HCT116 (cell line): Measurements from ENCODE around the gene GSTM1. TPM values are rescaled to one million over a fixed set of nuclear protein-coding genes. Genes with fewer than 3 reads are reported as not detected.

Experiments
- ATAC-seq: fragments of 200-7000 bp; cut with Tn5 transposase; 2 replicates; pipeline ENCODE4 v1.9.1; 2020; ENCODE audit warnings: mild to moderate bottlenecking, moderate library complexity
- BruUV-seq: library from RNA; stranded (reverse); fragments of 400-500 nt; replicated peaks from 2 replicates; lab custom pipeline; 2021; lab: Mats Ljungman, UMichigan
- CTCF ChIA-PET: fragments of 300-600 bp; sonication (Branson Sonifier 250); formaldehyde crosslinking; loops from one replicate; lab custom pipeline; 2021; ENCODE audit warnings: antibody characterized with exemption; lab: Charles Lee
- POLR2A ChIA-PET: fragments of 300-600, 350-600 bp; sonication (Branson Sonifier 250); formaldehyde crosslinking; loops from one replicate; lab custom pipeline; 2021; ENCODE audit warnings: antibody characterized with exemption; lab: Charles Lee
- RAD21 ChIA-PET, 2 experiments: fragments of 300-600 bp; sonication (Branson Sonifier 250); formaldehyde crosslinking; loops; one replicate each; lab custom pipeline; 2023; ENCODE audit warnings: low total read pairs in 2 of 2; ENCODE audit not compliant: uncharacterized antibody in 2 of 2, unreplicated experiment in 2 of 2, low non-redundant PET in 1 of 2; lab: Charles Lee
- DNase-seq: peaks from one replicate; pipeline ENCODE4 v3.0.0-alpha.2; 2010; ENCODE audit warnings: low read depth, low spot score
- H2AFZ ChIP-seq: fragments of 200-600 bp; shearing (Covaris generic), sonication (generic); 2 replicates; pipeline ENCODE4 v1.6.1; 2017; ENCODE audit warnings: low read depth, mixed run types, mixed read lengths, antibody characterized with exemption, low read length; ENCODE audit not compliant: poor library complexity, severe bottlenecking
- H3K27ac ChIP-seq: 2 replicates; pipeline ENCODE4 v1.5.1; 2012; ENCODE audit warnings: low read depth, low read length
- H3K27me3 ChIP-seq: fragments of 200-600 bp; sonication (generic); 2 replicates; pipeline ENCODE4 v1.6.1; 2016; ENCODE audit warnings: mixed run types, low read length, mixed read lengths; ENCODE audit not compliant: insufficient read depth
- H3K36me3 ChIP-seq, 2 experiments: fragments of 200-500 bp in 1 of 2; fragments of 200-600 bp in 1 of 2; sonication (Bioruptor generic) in 1 of 2; sonication (generic) in 1 of 2; 2 replicates each; pipeline versions ENCODE4 v1.5.1 to v1.6.1; 2014 to 2016; ENCODE audit warnings: low read length in 2 of 2, inconsistent platforms in 1 of 2, mixed read lengths in 1 of 2, mixed run types in 1 of 2; ENCODE audit not compliant: insufficient read depth in 2 of 2, control insufficient read depth in 1 of 2
- H3K4me1 ChIP-seq, 2 experiments: fragments of 200-600 bp in 1 of 2; sonication (generic) in 1 of 2; 2 replicates each; pipeline versions ENCODE4 v1.5.1 to v1.6.1; 2012 to 2017; ENCODE audit warnings: low read length in 2 of 2, inconsistent platforms in 1 of 2, mild to moderate bottlenecking in 1 of 2, mixed read lengths in 1 of 2, mixed run types in 1 of 2, moderate library complexity in 1 of 2; ENCODE audit not compliant: insufficient read depth in 2 of 2, control insufficient read depth in 1 of 2
- H3K4me2 ChIP-seq: fragments of 200-600 bp; sonication (generic); 2 replicates; pipeline ENCODE4 v1.6.1; 2017; ENCODE audit warnings: mixed run types, low read length, mixed read lengths
- H3K4me3 ChIP-seq, 2 experiments: fragments of 200-600 bp in 1 of 2; sonication (generic) in 1 of 2; replicated peaks in 1 of 2; 2 replicates each; pipeline ENCODE4 v1.5.1; 2011 to 2016; ENCODE audit warnings: low read length in 2 of 2, control low read depth in 1 of 2, low read depth in 1 of 2, mild to moderate bottlenecking in 1 of 2, mixed read lengths in 1 of 2, mixed run types in 1 of 2
- H3K79me2 ChIP-seq: fragments of 200-600 bp; sonication (generic); 2 replicates; pipeline ENCODE4 v1.6.1; 2017; ENCODE audit warnings: mild to moderate bottlenecking, mixed run types, low read length, moderate library complexity, mixed read lengths; ENCODE audit not compliant: insufficient read depth
- H3K9ac ChIP-seq: fragments of 200-600 bp; sonication (generic); 2 replicates; pipeline ENCODE4 v1.6.1; 2016; ENCODE audit warnings: low read length, mixed read lengths
- H3K9me2 ChIP-seq: fragments of 200-600 bp; sonication (generic), shearing (Covaris generic); 2 replicates; pipeline ENCODE4 v1.6.1; 2017; ENCODE audit warnings: mixed run types, mild to moderate bottlenecking, moderate library complexity; ENCODE audit not compliant: insufficient read depth
- H3K9me3 ChIP-seq, 2 experiments: fragments of 200-500 bp in 1 of 2; fragments of 200-600 bp in 1 of 2; sonication (Bioruptor generic) in 1 of 2; sonication (generic) in 1 of 2; 2 replicates each; pipeline ENCODE4 v1.6.1; 2014 to 2017; ENCODE audit warnings: low read length in 2 of 2, mixed read lengths in 2 of 2, inconsistent platforms in 1 of 2, low read depth in 1 of 2, mild to moderate bottlenecking in 1 of 2, mixed run types in 1 of 2, moderate library complexity in 1 of 2; ENCODE audit not compliant: control insufficient read depth in 1 of 2, insufficient read depth in 1 of 2
- H4K20me1 ChIP-seq: fragments of 200-600 bp; sonication (generic), shearing (Covaris generic); 2 replicates; pipeline ENCODE4 v1.6.1; 2017; ENCODE audit warnings: mixed run types, mild to moderate bottlenecking, moderate library complexity; ENCODE audit not compliant: insufficient read depth
- CBX3 ChIP-seq: IDR thresholded peaks from 2 replicates; pipeline ENCODE4 v1.6.1; 2012; ENCODE audit warnings: low read depth
- CEBPB ChIP-seq: IDR thresholded peaks from 2 replicates; pipeline ENCODE4 v1.6.1; 2012; ENCODE audit warnings: low read depth
- ELF1 ChIP-seq: IDR thresholded peaks from 2 replicates; pipeline ENCODE4 v1.6.1; 2012; ENCODE audit warnings: low read depth, borderline replicate concordance
- EZH2 ChIP-seq: fragments of 200-600 bp; sonication (generic); IDR thresholded peaks from 2 replicates; pipeline ENCODE4 v1.6.1; 2017; ENCODE audit warnings: antibody characterized with exemption, mixed run types
- EZH2phosphoT487 ChIP-seq: fragments of 200-600 bp; IDR thresholded peaks from 2 replicates; pipeline ENCODE4 v1.6.1; 2018; ENCODE audit warnings: antibody characterized with exemption, borderline replicate concordance
- FOSL1 ChIP-seq: IDR thresholded peaks from 2 replicates; pipeline ENCODE4 v1.6.1; 2012; ENCODE audit warnings: low read depth
- SP1 ChIP-seq: IDR thresholded peaks from 2 replicates; pipeline ENCODE4 v1.6.1; 2012; ENCODE audit warnings: low read depth
- YY1 ChIP-seq: IDR thresholded peaks from 2 replicates; pipeline ENCODE4 v1.6.1; 2011; ENCODE audit warnings: low read length, low read depth, moderate library complexity, mild to moderate bottlenecking; ENCODE audit not compliant: insufficient replicate concordance; ENCODE audit errors: extremely low read depth
- ZFX ChIP-seq: fragments of 450-650 bp; IDR thresholded peaks from 2 replicates; pipeline ENCODE4 v1.6.1; 2017
- ZNF274 ChIP-seq: fragments of 200-500 bp; sonication (Bioruptor generic); IDR thresholded peaks from 2 replicates; pipeline ENCODE4 v1.6.1; 2014; ENCODE audit warnings: mild to moderate bottlenecking, low read depth, low read length, inconsistent platforms
- intact Hi-C: fragments of 100-400 bp; cut with micrococcal nuclease; formaldehyde crosslinking; loops from 2 replicates; pipeline ENCODE4 v1.10.0; 2022
- total RNA-seq: library from RNA; stranded (reverse); gene quantifications from one replicate; pipeline ENCODE4 v1.2.1, GENCODE V29; 2021; ENCODE audit not compliant: unreplicated experiment
- TF ChIP-seq, protein P1 (sequence below): IDR thresholded peaks from 2 replicates; pipeline ENCODE4 v1.6.1; 2012; ENCODE audit warnings: low read depth
- TF ChIP-seq, protein P2 (sequence below): IDR thresholded peaks from 2 replicates; pipeline ENCODE4 v1.6.1; 2012

GSTM1 gene
- total RNA-seq, 1 experiment from 2014 or later, result not detected

DNA sequence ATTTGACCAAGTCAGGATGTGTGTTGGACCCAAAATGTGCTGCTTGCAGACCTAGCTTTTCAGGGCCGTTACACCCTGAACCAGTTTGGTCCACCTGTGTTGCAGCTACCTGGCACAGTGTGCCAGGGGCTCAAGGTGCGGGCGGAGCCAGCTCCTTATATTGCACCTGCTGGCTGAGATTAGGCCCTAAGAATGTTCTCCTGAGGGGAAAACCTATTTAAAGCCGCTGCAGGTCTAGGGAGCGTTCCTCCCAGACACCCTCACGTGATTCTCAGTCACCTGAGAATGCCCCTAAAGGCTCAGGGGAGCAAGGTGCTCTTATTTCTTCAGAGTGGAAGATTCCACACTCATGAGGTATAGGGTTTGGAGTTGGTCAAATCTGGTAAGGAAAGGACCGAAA is 41.3 kb downstream of the GSTM1 start (continued):
- TF ChIP-seq YY1 (no peak), EZH2 (no peak), CEBPB (no peak)

DNA sequence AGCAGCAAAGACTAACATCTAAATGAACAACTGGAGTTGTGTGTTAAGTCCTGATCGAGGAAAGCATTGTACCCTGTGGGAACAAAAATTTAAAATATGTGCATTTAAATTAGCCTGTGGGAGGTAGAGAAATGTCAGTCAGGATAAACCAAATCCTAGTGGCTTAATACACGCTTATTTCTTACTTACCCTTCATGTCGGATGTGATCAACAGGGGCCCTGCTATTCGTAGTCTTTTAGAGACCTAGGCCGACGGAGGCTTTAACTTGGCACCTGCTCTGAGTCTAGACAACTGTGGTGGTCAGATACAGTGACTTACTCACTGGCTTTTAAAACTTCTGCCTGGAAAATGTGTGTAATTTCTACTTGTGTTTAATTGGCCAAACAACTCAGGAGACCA is 43.0 kb downstream of the GSTM1 start:
- Histone ChIP-seq H2AFZ (no peak overlapping the region), H3K9me3 (no peaks in the 10 kb centered on the region), H3K36me3 (no peaks in the 10 kb centered on the region), H3K27me3 (no peaks in the 10 kb centered on the region), H4K20me1 (no peaks in the 10 kb centered on the region), H3K27ac (no peak overlapping the region), H3K4me2 (no peak overlapping the region), H3K79me2 (no peaks in the 10 kb centered on the region), H3K9me2 (no peaks in the 10 kb centered on the region), H3K4me3 (no peak overlapping the region), H3K4me1 (peaks cover 3 to 6% of the 10 kb centered on the region in 2 experiments; a peak in 2 of 4 replicates), H3K9ac (no peak overlapping the region)
- ATAC-seq (no peak), DNase-seq (no peak)
- no TSS peak for BruUV-seq
- ChIA-PET CTCF (no interaction called here), POLR2A (interaction anchor here (1.1 kb wide), 1 partner anchor 22 kb away, joined by 3 read pairs; no protein-coding TSS in a partner anchor), RAD21 (no interaction called here)
- TF ChIP-seq SP1, result no peak
- no peak for TF ChIP-seq EZH2phosphoT487
- TF ChIP-seq ZFX, result no peak
- no peak for TF ChIP-seq ZNF274
- intact Hi-C loops, result no loop called here

DNA sequence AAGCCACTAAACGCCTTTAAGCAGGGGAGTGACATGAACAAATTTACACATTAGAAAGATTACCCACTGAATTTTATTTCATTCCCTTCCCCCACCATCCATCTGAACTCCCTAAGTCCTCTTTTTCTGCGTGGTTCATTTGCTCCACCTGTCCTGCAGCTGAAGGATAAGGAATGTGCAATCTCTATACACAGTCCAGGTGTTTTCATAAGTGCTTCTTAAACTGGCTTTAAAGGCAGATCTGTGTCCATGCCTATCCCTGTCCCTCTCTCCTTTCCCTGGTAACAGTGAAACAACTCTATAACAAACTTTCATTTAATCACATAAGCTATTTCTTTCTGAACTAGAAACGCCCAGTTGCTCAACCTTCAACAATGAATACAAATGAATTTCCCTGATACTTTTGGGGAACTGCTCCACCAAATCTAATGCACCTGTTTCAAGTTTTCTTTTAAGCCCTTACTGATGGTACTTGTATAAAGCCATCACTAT is 44.8 kb downstream of the GSTM1 start:
- no peaks in the 10 kb centered on the region for H4K20me1 ChIP-seq
- DNase-seq (no peak), ATAC-seq (no peak)
- TF ChIP-seq FOSL1 (no peak), ELF1 (no peak), SP1 (no peak), CBX3 (no peak), EZH2phosphoT487 (no peak)
- TF ChIP-seq, protein P1, sequence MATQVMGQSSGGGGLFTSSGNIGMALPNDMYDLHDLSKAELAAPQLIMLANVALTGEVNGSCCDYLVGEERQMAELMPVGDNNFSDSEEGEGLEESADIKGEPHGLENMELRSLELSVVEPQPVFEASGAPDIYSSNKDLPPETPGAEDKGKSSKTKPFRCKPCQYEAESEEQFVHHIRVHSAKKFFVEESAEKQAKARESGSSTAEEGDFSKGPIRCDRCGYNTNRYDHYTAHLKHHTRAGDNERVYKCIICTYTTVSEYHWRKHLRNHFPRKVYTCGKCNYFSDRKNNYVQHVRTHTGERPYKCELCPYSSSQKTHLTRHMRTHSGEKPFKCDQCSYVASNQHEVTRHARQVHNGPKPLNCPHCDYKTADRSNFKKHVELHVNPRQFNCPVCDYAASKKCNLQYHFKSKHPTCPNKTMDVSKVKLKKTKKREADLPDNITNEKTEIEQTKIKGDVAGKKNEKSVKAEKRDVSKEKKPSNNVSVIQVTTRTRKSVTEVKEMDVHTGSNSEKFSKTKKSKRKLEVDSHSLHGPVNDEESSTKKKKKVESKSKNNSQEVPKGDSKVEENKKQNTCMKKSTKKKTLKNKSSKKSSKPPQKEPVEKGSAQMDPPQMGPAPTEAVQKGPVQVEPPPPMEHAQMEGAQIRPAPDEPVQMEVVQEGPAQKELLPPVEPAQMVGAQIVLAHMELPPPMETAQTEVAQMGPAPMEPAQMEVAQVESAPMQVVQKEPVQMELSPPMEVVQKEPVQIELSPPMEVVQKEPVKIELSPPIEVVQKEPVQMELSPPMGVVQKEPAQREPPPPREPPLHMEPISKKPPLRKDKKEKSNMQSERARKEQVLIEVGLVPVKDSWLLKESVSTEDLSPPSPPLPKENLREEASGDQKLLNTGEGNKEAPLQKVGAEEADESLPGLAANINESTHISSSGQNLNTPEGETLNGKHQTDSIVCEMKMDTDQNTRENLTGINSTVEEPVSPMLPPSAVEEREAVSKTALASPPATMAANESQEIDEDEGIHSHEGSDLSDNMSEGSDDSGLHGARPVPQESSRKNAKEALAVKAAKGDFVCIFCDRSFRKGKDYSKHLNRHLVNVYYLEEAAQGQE, result no peak
- TF ChIP-seq, protein P2, sequence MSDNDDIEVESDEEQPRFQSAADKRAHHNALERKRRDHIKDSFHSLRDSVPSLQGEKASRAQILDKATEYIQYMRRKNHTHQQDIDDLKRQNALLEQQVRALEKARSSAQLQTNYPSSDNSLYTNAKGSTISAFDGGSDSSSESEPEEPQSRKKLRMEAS, result no peak
- no peaks in the 10 kb centered on the region for H3K36me3 ChIP-seq
- H3K27ac ChIP-seq, result no peak overlapping the region
- no peak overlapping the region for H3K4me2 ChIP-seq
- H3K79me2 ChIP-seq, result no peaks in the 10 kb centered on the region
- no peak overlapping the region for H2AFZ ChIP-seq
- H3K4me3 ChIP-seq, result no peak overlapping the region
- intact Hi-C loops, result no loop called here
- POLR2A ChIA-PET, result no interaction called here
- H3K9me2 ChIP-seq, result no peaks in the 10 kb centered on the region
- H3K4me1 ChIP-seq, result peaks cover 3 to 6% of the 10 kb centered on the region in 2 experiments; a peak in 2 of 4 replicates
- BruUV-seq, result no TSS peak
- H3K9me3 ChIP-seq, result no peaks in the 10 kb centered on the region
- no peaks in the 10 kb centered on the region for H3K27me3 ChIP-seq
- H3K9ac ChIP-seq, result no peak overlapping the region
- RAD21 ChIA-PET, result no interaction called here
- CTCF ChIA-PET, result no interaction called here
